GM19395 (cell line): ENCODE data around the gene KPNA2.
"Not testable (repeated sequence)": the region's sequence is repeated elsewhere in the genome, so short reads cannot be mapped to it uniquely, and the experiment has no call there.

Experiments used
- ATAC-seq: cut with Tn5 transposase; IDR thresholded peaks from one replicate; pipeline ENCODE4 v1.9.1; 2021; ENCODE audit warnings: mild to moderate bottlenecking, moderate library complexity; ENCODE audit not compliant: unreplicated experiment

KPNA2 gene

GRCh38 chr17:68054296-68054900 lies 18.9 kb downstream of the KPNA2 start:
- ATAC-seq: no peak

DNA sequence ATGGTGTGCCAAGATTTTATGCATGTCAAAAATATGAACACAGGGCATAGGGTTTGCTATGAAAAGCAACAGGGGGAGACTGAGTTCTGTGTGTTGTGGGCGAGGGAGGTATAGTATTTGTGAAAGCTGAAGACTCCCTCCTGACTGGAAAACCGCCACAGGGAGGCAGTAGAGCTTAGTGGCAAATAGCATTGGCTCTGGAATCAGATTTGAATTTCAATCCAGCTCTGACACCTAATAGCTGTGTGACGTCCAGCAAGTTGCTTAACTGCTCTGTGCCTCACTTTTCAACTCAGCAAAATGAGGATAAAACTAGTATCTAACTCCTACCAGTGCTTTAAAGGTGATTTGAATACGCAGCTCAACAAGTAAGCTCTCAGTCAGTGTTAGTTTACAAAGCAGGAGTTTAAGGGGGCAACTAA lies 22.0 kb downstream of the KPNA2 start:
- no peak for ATAC-seq

- ATAC-seq: no peak
These were observed 24.8 kb downstream of the KPNA2 start for GRCh38 chr17:68060336-68060735.

DNA sequence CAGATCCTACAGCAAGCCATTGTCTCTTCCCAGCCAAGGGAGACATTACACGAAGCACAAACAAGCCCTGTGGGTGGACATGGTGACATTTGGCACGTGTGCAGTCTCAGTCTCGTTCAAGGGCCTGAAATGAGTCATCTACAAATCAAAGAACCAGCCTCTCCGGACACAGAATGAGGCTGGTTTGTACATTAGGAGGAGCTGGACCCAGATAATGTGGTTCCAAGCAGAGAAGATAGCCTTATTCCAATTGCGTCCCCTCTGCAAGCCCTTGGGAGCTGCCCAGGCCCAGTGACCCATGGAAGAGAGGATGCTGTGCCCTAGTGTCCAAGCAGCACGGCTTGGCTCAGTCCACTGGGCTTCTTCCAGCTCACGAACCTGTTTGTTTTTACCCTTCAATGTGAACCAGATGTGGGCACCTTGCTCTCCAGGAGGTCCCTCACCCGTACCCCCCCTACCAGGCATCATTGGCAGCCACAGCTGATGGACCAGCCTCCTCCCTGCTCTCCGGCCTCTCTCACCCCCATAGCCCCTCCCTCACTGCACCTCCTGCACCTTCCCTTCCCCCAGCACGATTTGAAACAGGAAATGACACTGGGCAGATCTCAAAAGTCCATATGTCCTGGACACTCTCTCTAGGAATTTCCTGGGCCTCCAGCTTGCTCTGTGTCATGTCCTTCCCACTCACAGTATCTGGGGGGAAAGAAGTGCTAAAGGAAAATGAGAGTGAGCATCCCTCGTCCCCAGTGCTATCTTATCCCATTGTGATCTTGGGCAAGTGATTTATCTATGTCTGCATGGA lies 26.2 kb downstream of the KPNA2 start:
- ATAC-seq: no peak

GRCh38 chr17:68065366-68065765 lies 29.8 kb downstream of the KPNA2 start:
- not testable (repeated sequence) for ATAC-seq

DNA sequence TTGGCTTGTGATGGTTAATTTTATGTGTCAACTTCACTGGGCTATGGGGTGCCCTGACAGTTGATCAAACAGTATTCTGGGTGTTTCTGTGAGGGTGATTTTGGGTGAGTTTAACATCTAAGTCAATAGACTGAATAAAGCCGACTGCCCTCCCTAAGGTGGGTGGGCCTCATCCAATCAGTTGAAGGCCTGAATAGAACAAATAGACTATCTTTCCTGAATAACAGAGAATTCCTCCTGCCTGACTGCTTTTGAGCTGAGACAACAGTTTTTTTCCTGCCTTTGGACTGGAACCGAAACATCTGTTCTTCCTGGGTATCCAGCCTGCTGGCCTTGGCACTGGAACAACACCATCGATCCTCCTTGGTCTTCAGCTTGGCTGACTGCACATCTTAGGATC lies 33.0 kb downstream of the KPNA2 start:
- not testable (repeated sequence) for ATAC-seq

DNA sequence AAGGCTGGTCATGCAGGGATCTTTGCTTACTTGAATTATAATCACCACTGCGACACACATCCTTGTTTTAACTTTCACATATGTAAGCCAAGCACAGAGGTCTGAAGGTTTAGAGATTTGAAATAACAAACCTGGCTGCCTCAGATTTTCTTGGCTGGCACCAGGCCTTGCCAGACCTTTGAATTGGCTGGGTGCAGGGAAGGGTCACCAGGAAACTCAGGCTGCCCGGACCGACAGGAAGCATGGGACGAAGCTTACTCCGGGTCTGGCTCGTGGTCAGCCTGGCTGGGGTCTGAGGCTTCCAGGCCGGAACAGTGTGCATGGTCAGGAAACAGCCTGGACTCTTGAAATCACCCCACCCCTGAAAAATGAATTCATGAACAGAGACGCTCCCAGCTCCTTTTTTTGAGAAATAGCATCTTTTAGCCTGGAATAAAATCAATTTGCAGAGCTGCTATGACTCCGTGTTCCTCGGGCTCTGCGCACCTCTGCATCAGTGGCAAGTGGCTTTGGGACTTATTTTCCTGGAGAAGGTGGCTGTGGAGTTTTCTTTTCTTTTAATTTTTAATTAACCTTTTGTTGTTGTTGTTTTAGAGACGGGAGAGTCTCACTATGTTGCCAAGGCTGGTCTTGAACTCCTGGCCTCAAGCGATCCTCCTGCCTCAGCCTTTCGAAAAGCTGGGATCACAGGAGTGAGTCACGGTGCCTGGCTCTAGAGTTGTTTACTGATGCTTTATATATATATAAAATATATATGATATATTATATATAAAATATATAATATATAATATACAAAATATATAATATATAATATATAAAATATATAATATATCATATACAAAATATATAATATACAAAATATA lies 35.3 kb downstream of the KPNA2 start:
- ATAC-seq: not testable (repeated sequence)

DNA sequence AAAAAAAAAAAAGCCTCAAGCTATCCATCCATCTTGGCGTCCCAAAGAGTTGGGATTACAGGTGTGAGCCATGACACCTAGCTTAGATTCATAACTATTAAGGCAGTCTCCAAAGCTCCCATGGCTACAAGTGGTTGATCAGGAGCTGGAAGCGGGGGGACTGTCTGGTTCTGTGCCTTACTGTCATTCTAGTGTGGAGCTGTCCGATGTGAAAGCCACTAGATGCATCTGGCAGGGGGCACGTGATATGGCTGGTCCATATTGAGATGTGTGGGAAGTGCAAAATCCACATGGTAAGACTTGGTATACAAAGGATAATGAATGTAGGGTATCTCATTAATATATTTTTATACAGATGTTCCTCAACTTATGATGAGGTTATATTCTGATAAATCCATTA lies 38.7 kb downstream of the KPNA2 start:
- no peak for ATAC-seq

GRCh38 chr17:68075953-68076607 lies 40.5 kb downstream of the KPNA2 start:
- ATAC-seq: not testable (repeated sequence)

DNA sequence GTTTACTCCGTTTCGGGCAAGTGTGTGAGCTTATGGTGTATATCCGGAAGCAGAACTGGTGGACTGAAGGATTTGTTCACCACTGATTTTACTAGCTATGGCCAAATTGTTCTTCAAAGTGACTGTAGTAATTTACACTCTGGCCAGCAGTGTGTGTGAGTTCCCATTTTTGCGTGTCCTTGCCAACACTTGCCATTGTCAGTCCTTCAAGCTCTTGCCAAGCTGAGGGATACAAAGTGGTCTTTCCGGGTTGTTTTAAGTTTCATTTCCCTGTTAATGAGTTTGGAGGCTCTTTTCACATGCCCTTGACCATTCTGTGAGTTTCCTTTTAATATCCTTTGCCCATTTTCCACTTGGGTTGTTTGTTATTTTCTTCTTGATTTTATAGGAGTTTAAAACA lies 42.0 kb downstream of the KPNA2 start:
- not testable (repeated sequence) for ATAC-seq

DNA sequence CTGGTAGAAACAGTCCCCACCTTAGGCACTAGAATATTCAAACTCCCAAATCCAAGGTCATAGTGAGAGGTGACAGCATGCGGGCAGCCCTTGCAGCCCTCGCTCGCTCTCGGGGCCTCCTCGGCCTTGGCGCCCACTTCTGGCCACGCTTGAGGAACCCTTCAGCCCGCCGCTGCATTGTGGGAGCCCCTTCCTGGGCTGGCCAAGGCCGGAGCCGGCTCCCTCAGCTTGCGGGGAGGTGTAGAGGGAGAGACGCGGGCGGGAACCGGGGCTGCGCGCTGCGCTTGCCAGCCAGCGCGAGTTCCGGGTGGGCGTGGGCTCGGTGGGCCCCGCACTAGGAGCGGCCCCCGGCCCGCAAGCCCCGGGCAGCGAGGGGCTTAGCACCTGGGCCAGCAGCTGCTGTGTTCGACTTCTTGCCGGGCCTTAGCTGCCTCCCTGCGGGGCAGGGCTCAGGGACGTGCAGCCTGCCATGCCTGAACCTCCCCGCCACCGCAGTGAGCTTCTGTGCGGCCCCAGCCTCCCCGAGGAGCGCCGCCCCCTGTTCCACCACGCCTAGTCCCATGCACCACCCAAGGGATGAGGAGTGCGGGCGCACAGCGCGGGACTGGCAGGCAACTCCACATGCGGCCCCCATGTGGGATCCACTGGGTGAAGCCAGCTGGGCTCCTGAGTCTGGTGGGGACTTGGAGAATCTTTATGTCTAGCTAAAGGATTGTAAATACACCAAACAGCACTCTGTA lies 45.0 kb downstream of the KPNA2 start:
- ATAC-seq: no peak

GRCh38 chr17:68081305-68082265 lies 46.0 kb downstream of the KPNA2 start:
- not testable (repeated sequence) for ATAC-seq

DNA sequence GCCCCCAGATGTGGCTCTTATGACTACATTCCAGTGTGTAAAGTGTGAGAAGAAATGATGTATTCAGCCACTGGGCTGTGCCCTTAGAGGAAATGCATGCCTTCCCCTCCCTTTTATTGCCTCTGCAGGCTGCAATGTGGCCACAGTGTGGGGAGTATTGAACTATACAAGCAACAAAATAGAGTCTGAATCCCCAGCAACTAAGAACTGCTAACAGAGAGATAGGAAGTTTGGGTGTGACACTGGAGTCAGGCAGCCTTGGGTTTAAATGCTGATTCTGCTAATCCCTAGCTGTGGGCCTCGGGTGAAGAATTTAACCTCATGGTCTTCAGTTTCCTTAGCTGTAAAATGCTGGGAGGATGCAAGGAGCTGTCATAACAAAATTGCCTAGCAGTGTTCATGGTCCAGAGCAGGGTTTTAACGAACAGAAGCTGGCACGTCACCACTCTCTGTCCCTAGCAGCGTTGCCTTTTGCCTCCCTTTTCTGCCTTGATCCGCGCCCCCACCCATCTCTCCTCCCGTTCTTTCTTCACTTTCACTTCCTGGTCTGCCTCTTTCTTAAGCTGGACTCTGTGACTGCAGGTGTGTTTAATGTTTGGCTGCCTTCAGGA lies 50.3 kb downstream of the KPNA2 start:
- peak; percentile 55 for ATAC-seq

- not testable (repeated sequence) for ATAC-seq
These were observed 51.1 kb downstream of the KPNA2 start for GRCh38 chr17:68086666-68087065.

GRCh38 chr17:68087131-68087623 lies 51.6 kb downstream of the KPNA2 start:
- ATAC-seq: peak; percentile 58

DNA sequence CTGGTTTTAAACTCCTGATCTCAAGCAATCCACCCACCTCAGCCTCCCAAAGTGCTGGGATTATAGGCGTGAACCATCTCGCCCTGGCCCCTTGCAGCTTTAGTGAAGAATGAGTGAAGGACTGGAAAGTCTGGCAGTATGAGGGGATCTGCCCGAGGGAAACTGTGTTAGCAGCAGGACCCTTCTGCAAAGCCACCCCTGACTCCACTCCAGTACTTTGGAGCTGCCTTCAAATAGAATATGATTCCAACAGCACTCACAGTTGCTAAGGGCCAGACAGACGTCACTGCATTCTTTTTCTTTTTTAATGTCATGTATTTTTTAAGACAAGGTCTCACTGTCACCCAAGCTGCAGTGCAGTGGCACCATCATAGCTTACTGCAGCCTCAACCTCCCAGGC lies 52.3 kb downstream of the KPNA2 start:
- ATAC-seq: no peak

GRCh38 chr17:68089881-68090280 lies 54.3 kb downstream of the KPNA2 start:
- ATAC-seq: peak; percentile 39

GRCh38 chr17:68094481-68095078 lies 59.0 kb downstream of the KPNA2 start:
- ATAC-seq: no peak
